Measurements from ENCODE around the gene TRHDE. TPM values are rescaled to one million over a fixed set of nuclear protein-coding genes. Genes with fewer than 3 reads are reported as not detected.

Gene TRHDE
- total RNA-seq, 1 experiment from 2014 or later: not detected

- H3K9me3 Mint-ChIP-seq (ENCODE audit: unreplicated experiment): no peaks in the 10 kb centered on the region
- no peaks in the 10 kb centered on the region for H3K36me3 Mint-ChIP-seq (ENCODE audit: insufficient read depth, unreplicated experiment)
- no peak overlapping the region for H3K27ac Mint-ChIP-seq (ENCODE audit: low read depth, unreplicated experiment)
- POLR2A ChIA-PET: no interaction called here
- H3K4me1 Mint-ChIP-seq (ENCODE audit: insufficient read depth, unreplicated experiment): no peaks in the 10 kb centered on the region
- H3K4me3 Mint-ChIP-seq (ENCODE audit: unreplicated experiment): no peak overlapping the region
- intact Hi-C loops (cut with micrococcal nuclease): no loop called here
- BruUV-seq (replicated peaks): no TSS peak
- CTCF ChIA-PET: no interaction called here
- TF ChIP-seq CTCF (IDR thresholded peaks at IDR 0.05; ENCODE audit: unreplicated experiment): no peak
- DNase-seq (ENCODE audit: unreplicated experiment): no peak
- H3K27me3 Mint-ChIP-seq (ENCODE audit: insufficient read depth, unreplicated experiment): no peaks in the 10 kb centered on the region
These were observed 192.3 kb downstream of the TRHDE start for GRCh38 chr12:72464471-72464870.

- H3K27ac Mint-ChIP-seq (ENCODE audit: low read depth, unreplicated experiment): no peak overlapping the region
- H3K36me3 Mint-ChIP-seq (ENCODE audit: insufficient read depth, unreplicated experiment): no peaks in the 10 kb centered on the region
- no peaks in the 10 kb centered on the region for H3K4me1 Mint-ChIP-seq (ENCODE audit: insufficient read depth, unreplicated experiment)
- no peaks in the 10 kb centered on the region for H3K27me3 Mint-ChIP-seq (ENCODE audit: insufficient read depth, unreplicated experiment)
- ChIA-PET CTCF (interaction anchor here (0.7 kb wide), 2 partner anchors 373 to 1073 kb away, joined by 3 read pairs; no protein-coding TSS in a partner anchor), POLR2A (no interaction called here)
- no peaks in the 10 kb centered on the region for H3K9me3 Mint-ChIP-seq (ENCODE audit: unreplicated experiment)
- DNase-seq (ENCODE audit: unreplicated experiment): no peak
- no TSS peak for BruUV-seq (replicated peaks)
- TF ChIP-seq CTCF (IDR thresholded peaks at IDR 0.05; ENCODE audit: unreplicated experiment): no peak
- H3K4me3 Mint-ChIP-seq (ENCODE audit: unreplicated experiment): no peak overlapping the region
- intact Hi-C loops (cut with micrococcal nuclease): no loop called here
These were observed 193.0 kb downstream of the TRHDE start for GRCh38 chr12:72465155-72465554.

- no TSS peak for BruUV-seq (replicated peaks)
- no peaks in the 10 kb centered on the region for H3K4me1 Mint-ChIP-seq (ENCODE audit: insufficient read depth, unreplicated experiment)
- POLR2A ChIA-PET: interaction anchor here (0.5 to 1.2 kb wide), 2 partner anchors 21 to 134 kb away, joined by 3 to 5 read pairs; no protein-coding TSS in a partner anchor
These were observed 193.9 kb downstream of the TRHDE start for GRCh38 chr12:72465940-72466630.

GRCh38 chr12:72467985-72468384 is 195.8 kb downstream of the TRHDE start:
- Mint-ChIP-seq H3K4me1 (ENCODE audit: insufficient read depth, unreplicated experiment) (no peaks in the 10 kb centered on the region), H3K27ac (ENCODE audit: low read depth, unreplicated experiment) (no peak overlapping the region), H3K4me3 (ENCODE audit: unreplicated experiment) (no peak overlapping the region), H3K36me3 (ENCODE audit: insufficient read depth, unreplicated experiment) (no peaks in the 10 kb centered on the region), H3K27me3 (ENCODE audit: insufficient read depth, unreplicated experiment) (no peaks in the 10 kb centered on the region), H3K9me3 (ENCODE audit: unreplicated experiment) (no peaks in the 10 kb centered on the region)
- no peak for DNase-seq (ENCODE audit: unreplicated experiment)
- CTCF ChIA-PET: no interaction called here
- TF ChIP-seq CTCF (IDR thresholded peaks at IDR 0.05; ENCODE audit: unreplicated experiment): no peak
- intact Hi-C loops (cut with micrococcal nuclease): no loop called here
- no TSS peak for BruUV-seq (replicated peaks)
- POLR2A ChIA-PET: no interaction called here

More at GRCh38 chr12:72465940-72466630, 193.9 kb downstream of the TRHDE start:
- no peak overlapping the region for H3K4me3 Mint-ChIP-seq (ENCODE audit: unreplicated experiment)
- no peaks in the 10 kb centered on the region for H3K9me3 Mint-ChIP-seq (ENCODE audit: unreplicated experiment)
- no peak for TF ChIP-seq CTCF (IDR thresholded peaks at IDR 0.05; ENCODE audit: unreplicated experiment)
- CTCF ChIA-PET: interaction anchor here (0.7 kb wide), 1 partner anchor 1074 kb away, joined by 3 read pairs; no protein-coding TSS in a partner anchor
- H3K27ac Mint-ChIP-seq (ENCODE audit: low read depth, unreplicated experiment): no peak overlapping the region
- intact Hi-C loops (cut with micrococcal nuclease): no loop called here
- no peak for DNase-seq (ENCODE audit: unreplicated experiment)
- H3K27me3 Mint-ChIP-seq (ENCODE audit: insufficient read depth, unreplicated experiment): no peaks in the 10 kb centered on the region
- H3K36me3 Mint-ChIP-seq (ENCODE audit: insufficient read depth, unreplicated experiment): no peaks in the 10 kb centered on the region

All from MCF 10A (cell line).